HG03432 (cell line): ENCODE measurements around the gene KCNJ6.
"Not testable (repeated sequence)": the region's sequence is repeated elsewhere in the genome, so short reads cannot be mapped to it uniquely, and the experiment has no call there.

ENCODE experiments used
- ATAC-seq: cut with Tn5 transposase; IDR thresholded peaks from one replicate; pipeline ENCODE4 v1.9.1; 2021; ENCODE audit warnings: mild to moderate bottlenecking, moderate library complexity; ENCODE audit not compliant: unreplicated experiment

Gene KCNJ6

GRCh38 chr21:37578471-37579126, 337.7 kb downstream of the KCNJ6 start:
- no peak for ATAC-seq

GRCh38 chr21:37576929-37577328, 339.3 kb downstream of the KCNJ6 start:
- ATAC-seq = not testable (repeated sequence)

DNA sequence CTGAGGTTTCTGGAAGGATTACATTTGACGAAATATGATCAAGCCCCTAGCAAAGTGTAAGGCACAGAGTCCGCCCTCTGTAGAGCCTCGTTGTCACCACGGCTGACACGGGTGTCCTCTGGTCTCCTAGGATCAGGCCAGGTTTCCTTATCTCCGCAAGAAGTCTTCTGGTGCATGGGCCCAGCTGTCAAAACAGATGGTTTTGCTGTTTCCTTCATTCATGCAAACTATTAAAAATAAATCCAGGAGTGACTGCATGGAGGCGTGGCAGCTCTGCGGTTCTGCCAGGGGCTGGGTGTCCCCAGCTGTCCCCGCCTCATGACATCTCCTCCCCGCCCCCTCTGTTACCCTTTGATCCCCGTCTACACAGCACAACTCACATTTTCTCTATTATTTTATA, 340.7 kb downstream of the KCNJ6 start:
- no peak for ATAC-seq

DNA sequence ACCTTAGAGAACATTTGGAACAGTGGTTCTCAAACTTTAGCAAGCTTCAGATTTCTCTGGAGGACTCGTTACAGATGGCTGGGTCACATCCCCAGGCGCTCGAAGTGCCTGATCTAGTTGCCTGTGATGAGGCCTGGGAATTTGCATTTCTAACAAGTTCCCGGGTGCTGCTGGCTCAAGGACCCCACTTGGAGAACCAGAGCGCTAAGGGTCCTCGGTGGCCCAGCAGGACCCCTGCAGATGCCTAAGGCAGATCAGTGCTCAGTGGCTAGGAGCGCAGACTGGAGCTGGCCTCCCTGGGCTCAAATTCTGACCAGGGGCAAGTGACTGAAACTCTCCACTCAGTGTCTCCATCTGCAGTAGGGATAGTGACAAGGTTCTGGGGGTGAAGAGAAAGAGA, 341.5 kb downstream of the KCNJ6 start:
- ATAC-seq = no peak

DNA sequence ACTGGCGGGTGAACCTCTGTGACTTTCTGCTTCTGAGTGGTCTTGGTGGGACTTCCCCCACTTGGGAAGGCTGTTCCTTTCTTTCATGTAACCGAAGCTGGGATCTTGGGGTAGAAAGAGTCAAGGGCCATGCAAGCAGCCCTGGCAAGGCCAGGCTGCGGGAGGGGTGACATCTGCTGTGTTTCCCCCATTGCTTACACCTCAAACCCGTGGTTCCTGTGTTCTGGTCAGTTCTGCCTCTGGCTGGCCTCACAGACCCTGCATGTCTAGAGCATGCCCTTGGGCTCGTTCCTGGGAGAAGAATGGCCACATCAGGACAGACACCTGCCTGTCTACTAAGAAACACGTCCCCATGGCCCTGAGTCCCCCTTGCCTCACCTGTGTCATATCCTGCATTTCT, 341.9 kb downstream of the KCNJ6 start:
- ATAC-seq = no peak

GRCh38 chr21:37571442-37571841, 344.8 kb downstream of the KCNJ6 start:
- no peak for ATAC-seq

- ATAC-seq = no peak
Observed at GRCh38 chr21:37568916-37569315, 347.3 kb downstream of the KCNJ6 start.

DNA sequence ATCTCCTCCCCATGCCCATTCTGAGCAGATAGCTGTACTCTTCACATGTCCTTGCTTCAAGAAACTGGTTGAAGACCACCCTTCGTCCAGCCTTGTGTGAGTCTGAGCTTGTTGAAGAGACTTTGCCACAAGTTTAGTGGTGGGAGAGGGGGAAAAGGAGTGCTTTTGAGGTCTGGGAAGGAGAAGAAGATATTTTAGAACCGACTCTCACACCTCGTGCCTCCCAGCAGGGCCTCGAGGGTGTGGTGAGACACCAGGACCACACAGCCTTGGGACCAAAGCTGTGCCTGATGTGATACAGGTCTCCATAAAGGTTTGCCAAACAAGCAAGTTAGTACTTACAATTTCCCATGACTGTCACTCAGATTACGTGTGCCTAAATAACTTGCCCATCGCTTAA, 347.8 kb downstream of the KCNJ6 start:
- ATAC-seq = no peak

GRCh38 chr21:37566790-37567615, 349.3 kb downstream of the KCNJ6 start:
- no peak for ATAC-seq

DNA sequence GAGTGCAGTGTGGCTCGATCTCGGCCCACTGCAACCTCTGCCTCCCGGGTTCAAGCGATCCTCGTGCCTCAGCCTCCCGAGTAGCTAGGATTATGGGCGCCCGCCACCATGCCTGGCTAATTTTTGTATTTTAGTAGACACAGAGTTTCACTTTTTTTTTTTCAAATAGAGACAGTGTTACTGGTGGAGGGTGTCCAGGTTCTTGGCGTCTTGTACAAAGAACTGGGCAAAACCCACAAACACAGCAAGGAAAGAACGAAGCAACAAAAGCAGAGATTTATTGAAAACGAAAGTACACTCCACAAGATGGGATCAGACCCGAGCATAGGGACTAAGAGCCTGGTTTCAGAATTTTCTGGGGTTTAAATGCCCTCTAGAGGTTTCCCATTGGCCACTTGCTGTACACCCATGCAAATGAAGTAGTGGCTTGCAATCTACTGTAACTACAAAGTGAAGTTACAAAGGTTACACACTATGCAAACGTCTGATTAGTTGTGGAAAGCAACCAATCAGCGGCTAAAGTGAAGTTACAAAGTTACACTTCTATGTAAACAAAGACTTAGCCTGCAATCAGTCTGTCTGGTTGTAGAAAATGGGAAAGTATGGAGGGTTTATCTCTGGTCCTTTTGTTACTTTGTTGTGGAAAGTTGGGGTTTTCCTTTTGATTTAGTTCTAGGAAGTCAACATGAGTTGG, 350.6 kb downstream of the KCNJ6 start:
- ATAC-seq = no peak

- no peak for ATAC-seq
Observed at GRCh38 chr21:37564924-37565529, 351.2 kb downstream of the KCNJ6 start.

GRCh38 chr21:37564341-37564923, 351.8 kb downstream of the KCNJ6 start:
- peak; percentile 63 for ATAC-seq

GRCh38 chr21:37563641-37564340, 352.5 kb downstream of the KCNJ6 start:
- peak; percentile 92 for ATAC-seq

DNA sequence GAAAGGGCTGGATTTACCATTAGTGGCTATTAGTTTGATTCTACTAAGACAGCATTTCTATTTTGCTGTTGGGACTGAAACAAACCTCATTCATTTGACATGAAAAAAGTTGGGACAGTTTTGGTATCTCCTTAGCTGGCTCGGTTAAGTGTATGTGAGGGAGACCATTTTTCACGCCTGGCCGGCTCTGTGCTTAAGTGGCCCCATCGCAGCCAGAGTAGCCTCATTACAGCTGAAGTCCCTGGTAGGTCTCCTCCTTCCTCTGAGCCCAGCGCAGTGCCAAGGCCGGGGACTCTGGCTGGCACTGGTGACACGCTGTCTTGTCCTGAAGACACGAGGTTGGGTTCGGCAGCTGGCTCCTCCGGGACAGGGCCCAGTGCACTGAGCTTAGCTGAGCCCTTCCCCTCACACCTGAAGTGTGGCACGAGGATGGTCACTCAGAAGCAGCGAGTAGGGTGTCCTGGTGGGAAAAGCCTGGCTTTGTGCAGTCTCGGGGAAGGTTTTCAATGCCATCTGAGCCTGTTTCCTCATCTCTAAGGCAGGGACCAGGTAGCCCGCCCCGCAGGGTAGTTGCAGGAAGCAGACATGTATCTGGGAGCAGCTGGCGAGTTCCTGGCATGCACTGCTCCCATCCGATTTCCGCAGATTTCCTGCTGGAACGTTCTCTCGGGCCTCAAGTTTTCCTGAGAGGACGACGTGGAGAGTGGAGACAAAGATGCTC, 353.2 kb downstream of the KCNJ6 start:
- ATAC-seq = peak; percentile 20

DNA sequence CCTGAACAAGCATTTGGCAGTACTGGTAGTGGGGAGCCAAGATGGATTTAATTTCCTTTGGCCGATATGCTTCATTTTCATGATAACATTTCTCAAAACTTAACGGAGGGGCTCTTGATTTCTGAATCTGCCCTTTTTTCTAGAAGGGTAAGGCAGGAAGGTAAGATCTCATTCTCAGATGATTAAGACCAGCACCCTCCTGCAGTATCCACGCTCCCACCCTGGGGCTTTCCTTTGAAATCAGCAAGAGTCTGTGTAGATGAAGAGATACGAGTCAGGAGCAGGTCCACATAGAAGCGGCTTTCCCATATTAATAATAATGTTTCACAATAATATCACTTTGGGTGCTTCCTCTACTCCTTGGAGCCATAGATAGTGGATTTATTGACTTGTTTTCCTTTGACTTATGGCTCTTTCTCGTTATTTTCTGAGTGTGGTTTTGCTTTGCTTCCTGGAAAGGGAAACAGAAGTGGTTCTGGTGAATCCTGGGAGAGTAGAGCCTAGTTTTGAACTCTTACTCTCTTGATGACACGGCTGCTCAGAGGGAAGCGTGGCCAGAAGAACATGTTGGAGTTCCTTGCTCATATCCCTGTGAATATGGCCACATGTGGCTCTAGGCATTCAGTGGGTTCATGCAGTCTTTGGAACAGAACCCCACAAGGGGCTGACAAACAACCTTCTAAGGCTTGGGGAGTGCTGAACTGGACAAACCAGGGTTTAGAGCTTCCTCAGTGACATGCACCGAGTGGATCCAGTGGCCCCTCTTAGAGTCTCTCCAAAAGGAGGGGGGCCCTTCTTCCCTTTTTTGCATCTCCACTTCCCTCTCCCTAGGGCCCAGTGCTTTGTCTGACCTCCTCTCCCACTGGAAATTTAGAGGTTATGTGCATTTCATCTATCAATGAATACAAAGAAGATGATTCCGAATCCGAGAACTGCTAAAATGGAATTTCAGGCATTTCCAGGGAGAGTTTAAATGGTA, 354.0 kb downstream of the KCNJ6 start:
- ATAC-seq = no peak

- no peak for ATAC-seq
Observed at GRCh38 chr21:37561506-37561905, 354.8 kb downstream of the KCNJ6 start.

DNA sequence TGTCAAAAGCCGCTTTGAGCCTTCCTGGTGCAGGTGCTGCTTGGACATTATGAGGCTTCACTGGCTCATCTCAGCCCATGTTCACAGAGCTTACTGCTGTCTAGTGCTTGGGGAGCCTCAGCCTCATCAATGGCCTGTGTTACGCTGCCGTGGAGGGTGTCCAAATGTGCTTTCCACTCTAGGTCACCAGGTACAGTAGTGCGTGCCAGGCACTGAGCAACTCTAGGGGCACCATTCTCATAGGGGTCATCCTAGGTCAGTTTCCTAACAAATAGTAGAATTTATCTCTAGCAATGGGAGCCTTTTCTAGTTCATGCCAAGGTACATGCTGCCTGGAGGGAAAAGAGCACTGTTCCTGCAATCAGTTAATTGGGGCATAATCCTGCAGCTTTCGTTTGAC, 355.9 kb downstream of the KCNJ6 start:
- no peak for ATAC-seq

DNA sequence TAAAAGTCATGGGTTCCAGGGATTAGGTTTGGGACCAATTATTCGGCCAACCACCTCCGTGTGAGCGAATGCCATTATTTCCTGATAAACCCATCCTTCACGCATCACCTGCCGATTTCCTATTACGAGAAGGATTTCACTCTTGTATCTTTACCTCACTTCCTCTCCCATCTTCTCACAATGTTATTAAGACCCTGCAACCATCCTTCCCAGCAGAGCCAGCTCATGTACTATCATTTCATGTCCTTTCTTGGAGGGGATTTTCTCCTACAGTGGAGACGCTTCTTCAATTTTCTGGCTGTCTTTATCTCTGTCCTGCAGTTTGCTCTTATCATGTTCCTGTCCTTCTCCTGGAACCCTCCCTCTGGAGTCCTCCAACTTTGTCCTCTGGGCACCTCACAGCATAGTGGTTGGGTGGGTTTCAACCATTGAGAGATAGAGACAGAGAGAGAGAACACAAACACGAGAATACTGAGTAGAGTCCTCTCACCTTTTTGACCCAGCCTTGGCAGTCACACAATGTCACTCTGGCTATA, 357.5 kb downstream of the KCNJ6 start:
- no peak for ATAC-seq
